GM12878 (cell line): ENCODE results near the gene VPS8.

Experiments
- EED ChIP-seq: sonication (generic); IDR thresholded peaks from 2 replicates; pipeline ENCODE4 v1.6.1; 2016; ENCODE audit warnings: antibody characterized with exemption, low read depth
- POLR2AphosphoS5 ChIP-seq: IDR thresholded peaks from 2 replicates; pipeline ENCODE4 v1.6.1; 2011; ENCODE audit warnings: mild to moderate bottlenecking, low read length, inconsistent platforms

DNA sequence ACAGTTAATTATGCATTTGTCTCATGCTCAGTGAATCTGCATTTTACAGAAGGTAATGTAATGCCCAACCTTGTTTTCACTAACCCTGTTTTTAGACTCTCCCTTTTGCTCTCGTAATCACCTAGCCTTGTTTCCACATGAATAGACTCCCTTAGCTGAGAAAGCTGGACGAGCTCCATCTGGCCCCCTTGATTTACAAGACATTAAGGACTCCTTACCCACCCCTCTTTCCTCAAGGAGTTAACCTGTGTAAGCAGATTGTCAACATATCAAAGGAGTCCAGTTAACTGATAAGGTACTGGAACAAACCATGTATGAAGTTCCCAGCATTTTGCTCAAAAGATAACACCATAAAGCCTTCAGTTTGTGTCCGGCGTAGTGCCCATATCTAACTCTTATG is 99.6 kb downstream of the VPS8 start:
- TF ChIP-seq EED = no peak
- TF ChIP-seq POLR2AphosphoS5 = no peak
